ENCODE results near the gene EXOC3L4.

Gene EXOC3L4

DNA sequence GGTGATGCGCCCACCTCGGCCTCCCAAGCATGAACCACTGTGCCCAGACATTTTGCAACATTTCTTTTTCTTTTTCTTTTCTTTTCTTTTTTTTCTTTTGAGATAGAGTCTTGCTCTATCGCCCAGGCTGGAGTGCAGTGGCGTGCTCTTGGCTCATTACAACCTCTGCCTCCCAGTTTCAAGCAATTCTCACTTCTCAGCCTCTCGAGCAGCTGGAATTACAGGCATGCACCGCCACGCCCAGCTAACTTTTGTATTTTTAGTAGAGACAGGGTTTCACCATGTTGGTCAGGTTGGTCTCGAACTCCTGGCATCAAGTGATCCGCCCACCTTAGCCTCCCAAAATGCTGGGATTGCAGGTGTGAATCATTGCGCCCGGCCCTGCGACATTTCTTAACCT lies 29.5 kb upstream of the EXOC3L4 start:
- Histone ChIP-seq H3K27ac (no peak overlapping the region), H3K4me1 (peaks cover 10% of the 10 kb centered on the region), H2AFZ (no peak overlapping the region), H3K9me3 (ENCODE audit: control insufficient read depth, low read length) (no peaks in the 10 kb centered on the region), H3K4me3 (ENCODE audit: low read depth, low read length) (no peak overlapping the region), H3K27me3 (ENCODE audit: control insufficient read depth, insufficient read depth, low read length) (no peaks in the 10 kb centered on the region), H3K36me3 (ENCODE audit: control insufficient read depth, insufficient read depth, low read length) (no peaks in the 10 kb centered on the region), H3K79me2 (no peaks in the 10 kb centered on the region), H3K4me2 (ENCODE audit: low read length) (no peak overlapping the region), H3K9ac (no peak overlapping the region)
- TF ChIP-seq CTCF (IDR thresholded peaks at IDR 0.05) = no peak

GRCh38 chr14:103065861-103066260 lies 28.7 kb upstream of the EXOC3L4 start:
- Histone ChIP-seq H3K79me2 (no peaks in the 10 kb centered on the region), H2AFZ (no peak overlapping the region), H3K4me2 (ENCODE audit: low read length) (no peak overlapping the region), H3K4me3 (ENCODE audit: low read depth, low read length) (no peak overlapping the region), H3K27ac (peak overlapping the region; percentile 22), H3K9ac (no peak overlapping the region), H3K36me3 (ENCODE audit: control insufficient read depth, insufficient read depth, low read length) (no peaks in the 10 kb centered on the region), H3K9me3 (ENCODE audit: control insufficient read depth, low read length) (no peaks in the 10 kb centered on the region), H3K27me3 (ENCODE audit: control insufficient read depth, insufficient read depth, low read length) (no peaks in the 10 kb centered on the region), H3K4me1 (peaks cover 9% of the 10 kb centered on the region)
- no peak for TF ChIP-seq CTCF (IDR thresholded peaks at IDR 0.05)

DNA sequence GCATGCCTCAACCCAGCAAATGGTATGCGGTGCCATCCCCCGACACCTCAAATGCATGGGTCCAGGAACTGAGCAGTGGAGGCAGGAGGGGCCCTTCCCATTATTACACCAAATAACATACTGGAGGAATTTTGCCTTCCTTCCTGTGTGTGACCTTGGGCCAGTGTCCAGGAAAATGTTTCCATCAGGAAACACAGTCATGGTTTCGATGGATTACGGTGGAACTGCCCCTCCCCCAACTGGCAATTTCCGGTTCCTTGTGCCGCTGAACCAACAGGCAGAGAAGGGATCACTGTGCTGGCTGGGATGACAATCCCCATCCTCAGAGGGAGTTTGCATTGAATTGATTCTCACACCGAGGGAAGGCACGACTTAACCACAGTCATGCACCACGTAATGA lies 28.1 kb upstream of the EXOC3L4 start:
- H3K4me3 ChIP-seq (ENCODE audit: low read depth, low read length) = no peak overlapping the region
- H3K9ac ChIP-seq = no peak overlapping the region
- H3K27ac ChIP-seq = peak overlapping the region; percentile 22
- H3K27me3 ChIP-seq (ENCODE audit: control insufficient read depth, insufficient read depth, low read length) = no peaks in the 10 kb centered on the region
- peaks cover 9% of the 10 kb centered on the region for H3K4me1 ChIP-seq
- no peak for TF ChIP-seq CTCF (IDR thresholded peaks at IDR 0.05)
- no peaks in the 10 kb centered on the region for H3K79me2 ChIP-seq
- H3K9me3 ChIP-seq (ENCODE audit: control insufficient read depth, low read length) = no peaks in the 10 kb centered on the region
- no peaks in the 10 kb centered on the region for H3K36me3 ChIP-seq (ENCODE audit: control insufficient read depth, insufficient read depth, low read length)
- H2AFZ ChIP-seq = no peak overlapping the region
- H3K4me2 ChIP-seq (ENCODE audit: low read length) = no peak overlapping the region

GRCh38 chr14:103067231-103067954 lies 27.1 kb upstream of the EXOC3L4 start:
- H3K36me3 ChIP-seq (ENCODE audit: control insufficient read depth, insufficient read depth, low read length) = no peaks in the 10 kb centered on the region
- no peak overlapping the region for H3K4me2 ChIP-seq (ENCODE audit: low read length)
- H3K9ac ChIP-seq = no peak overlapping the region
- no peaks in the 10 kb centered on the region for H3K79me2 ChIP-seq
- no peak for TF ChIP-seq CTCF (IDR thresholded peaks at IDR 0.05)
- no peak overlapping the region for H3K4me3 ChIP-seq (ENCODE audit: low read depth, low read length)
- peak overlapping the region; percentile 3 for H3K27ac ChIP-seq
- H3K4me1 ChIP-seq = peaks cover 9% of the 10 kb centered on the region
- H3K9me3 ChIP-seq (ENCODE audit: control insufficient read depth, low read length) = no peaks in the 10 kb centered on the region
- H2AFZ ChIP-seq = no peak overlapping the region
- no peaks in the 10 kb centered on the region for H3K27me3 ChIP-seq (ENCODE audit: control insufficient read depth, insufficient read depth, low read length)
